Esophagus squamous epithelium (tissue), 4 donors: ENCODE results near the gene APOC1.

Experiments
- POLR2A ChIP-seq, 4 donors: fragments of 450-650 bp; IDR thresholded peaks; one replicate each; pipeline ENCODE4 v1.6.1; 2017; ENCODE audit warnings: antibody characterized with exemption in 4 of 4, mild to moderate bottlenecking in 4 of 4, moderate library complexity in 3 of 4
- TF ChIP-seq, protein P1 (sequence below), 6 experiments: fragments of 450-650 bp in 4 of 6; fragments of 200-600 bp in 2 of 6; sonication (generic) in 2 of 6; IDR thresholded peaks; one replicate each; pipeline ENCODE4 v1.5.1; 2016 to 2019; ENCODE audit warnings: antibody characterized with exemption in 6 of 6, mild to moderate bottlenecking in 4 of 6, moderate library complexity in 4 of 6

DNA sequence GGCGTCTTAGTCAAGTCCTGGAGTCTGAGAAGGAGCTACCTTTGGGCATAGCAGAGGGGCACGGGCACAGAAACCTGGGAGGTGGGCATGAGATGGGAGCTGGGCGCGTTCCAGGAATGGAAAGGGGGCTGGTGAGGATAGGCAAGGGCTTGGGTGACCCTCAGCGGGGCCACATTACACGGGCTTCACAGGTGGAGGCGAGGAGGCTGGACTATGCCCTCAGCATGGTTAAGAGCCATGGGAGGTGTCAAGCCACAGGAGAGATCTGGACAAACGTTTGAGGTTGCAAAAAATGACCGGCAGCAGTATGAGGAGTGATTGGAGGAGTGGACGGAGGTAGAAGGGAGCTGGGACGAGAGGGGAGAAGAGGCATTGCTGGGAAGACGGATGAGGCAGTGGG, 46.8 kb upstream of the APOC1 start:
- TF ChIP-seq, protein P1, sequence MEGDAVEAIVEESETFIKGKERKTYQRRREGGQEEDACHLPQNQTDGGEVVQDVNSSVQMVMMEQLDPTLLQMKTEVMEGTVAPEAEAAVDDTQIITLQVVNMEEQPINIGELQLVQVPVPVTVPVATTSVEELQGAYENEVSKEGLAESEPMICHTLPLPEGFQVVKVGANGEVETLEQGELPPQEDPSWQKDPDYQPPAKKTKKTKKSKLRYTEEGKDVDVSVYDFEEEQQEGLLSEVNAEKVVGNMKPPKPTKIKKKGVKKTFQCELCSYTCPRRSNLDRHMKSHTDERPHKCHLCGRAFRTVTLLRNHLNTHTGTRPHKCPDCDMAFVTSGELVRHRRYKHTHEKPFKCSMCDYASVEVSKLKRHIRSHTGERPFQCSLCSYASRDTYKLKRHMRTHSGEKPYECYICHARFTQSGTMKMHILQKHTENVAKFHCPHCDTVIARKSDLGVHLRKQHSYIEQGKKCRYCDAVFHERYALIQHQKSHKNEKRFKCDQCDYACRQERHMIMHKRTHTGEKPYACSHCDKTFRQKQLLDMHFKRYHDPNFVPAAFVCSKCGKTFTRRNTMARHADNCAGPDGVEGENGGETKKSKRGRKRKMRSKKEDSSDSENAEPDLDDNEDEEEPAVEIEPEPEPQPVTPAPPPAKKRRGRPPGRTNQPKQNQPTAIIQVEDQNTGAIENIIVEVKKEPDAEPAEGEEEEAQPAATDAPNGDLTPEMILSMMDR (IDR thresholded peaks at IDR 0.05), result no peak
- no peak for TF ChIP-seq POLR2A (IDR thresholded peaks at IDR 0.05)
